22Rv1 (cell line): Measurements from ENCODE around the gene DDX3X.

Experiments
- ZFX ChIP-seq: fragments of 450-650 bp; IDR thresholded peaks from 2 replicates; pipeline ENCODE4 v1.6.1; 2017; ENCODE audit warnings: antibody characterized with exemption, borderline replicate concordance
- TF ChIP-seq, protein P1 (sequence below): fragments of 450-650 bp; IDR thresholded peaks from 2 replicates; pipeline ENCODE4 v1.5.1; 2017; ENCODE audit warnings: mild to moderate bottlenecking

DNA sequence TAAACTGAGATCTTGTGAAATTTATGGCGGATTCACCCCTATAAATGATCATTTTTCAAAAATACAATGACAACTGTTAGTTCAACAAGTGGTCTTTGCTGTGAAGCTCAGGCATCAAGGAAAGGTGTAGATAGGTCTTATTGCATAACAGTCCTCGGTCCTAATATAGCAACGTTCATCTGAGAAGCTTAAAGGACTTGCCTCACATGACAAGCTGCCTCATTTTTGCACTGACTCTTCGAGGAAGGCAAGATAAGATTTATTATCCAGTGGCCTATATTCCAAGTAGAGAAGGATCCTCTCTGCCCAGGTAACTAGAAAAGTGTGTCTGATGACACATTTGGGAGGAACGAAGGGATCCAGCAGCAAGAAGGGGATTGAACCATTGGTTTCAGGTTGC is 13.6 kb upstream of the DDX3X start:
- TF ChIP-seq, protein P1, sequence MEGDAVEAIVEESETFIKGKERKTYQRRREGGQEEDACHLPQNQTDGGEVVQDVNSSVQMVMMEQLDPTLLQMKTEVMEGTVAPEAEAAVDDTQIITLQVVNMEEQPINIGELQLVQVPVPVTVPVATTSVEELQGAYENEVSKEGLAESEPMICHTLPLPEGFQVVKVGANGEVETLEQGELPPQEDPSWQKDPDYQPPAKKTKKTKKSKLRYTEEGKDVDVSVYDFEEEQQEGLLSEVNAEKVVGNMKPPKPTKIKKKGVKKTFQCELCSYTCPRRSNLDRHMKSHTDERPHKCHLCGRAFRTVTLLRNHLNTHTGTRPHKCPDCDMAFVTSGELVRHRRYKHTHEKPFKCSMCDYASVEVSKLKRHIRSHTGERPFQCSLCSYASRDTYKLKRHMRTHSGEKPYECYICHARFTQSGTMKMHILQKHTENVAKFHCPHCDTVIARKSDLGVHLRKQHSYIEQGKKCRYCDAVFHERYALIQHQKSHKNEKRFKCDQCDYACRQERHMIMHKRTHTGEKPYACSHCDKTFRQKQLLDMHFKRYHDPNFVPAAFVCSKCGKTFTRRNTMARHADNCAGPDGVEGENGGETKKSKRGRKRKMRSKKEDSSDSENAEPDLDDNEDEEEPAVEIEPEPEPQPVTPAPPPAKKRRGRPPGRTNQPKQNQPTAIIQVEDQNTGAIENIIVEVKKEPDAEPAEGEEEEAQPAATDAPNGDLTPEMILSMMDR: no peak
- no peak for TF ChIP-seq ZFX
